ENCODE results near the gene NPVF.

Gene NPVF

GRCh38 chr7:25234336-25234735 lies 6.0 kb upstream of the NPVF start:
- DNase-seq: no peak

DNA sequence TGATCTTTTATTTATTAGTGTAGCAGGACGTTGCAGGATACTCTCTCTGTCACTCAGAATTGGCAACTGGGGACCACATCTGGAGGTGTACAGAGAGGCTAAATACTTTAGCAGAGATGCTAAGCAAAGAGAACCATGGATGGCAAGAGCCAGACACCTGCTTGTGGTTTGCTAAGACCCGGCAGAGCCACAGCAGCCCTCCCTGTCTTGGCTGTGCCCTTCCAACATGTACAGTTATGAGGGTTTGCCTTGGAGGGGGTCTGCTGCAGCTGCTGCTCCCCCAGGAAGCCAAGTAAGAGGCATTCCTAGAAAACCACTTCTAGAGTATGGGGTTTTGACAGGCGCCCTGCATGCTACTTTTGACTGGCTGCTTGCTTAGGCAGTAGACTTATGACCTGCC lies 5.1 kb downstream of the NPVF start:
- no peak for DNase-seq

GRCh38 chr7:25222666-25223065 lies 5.6 kb downstream of the NPVF start:
- DNase-seq: no peak

DNA sequence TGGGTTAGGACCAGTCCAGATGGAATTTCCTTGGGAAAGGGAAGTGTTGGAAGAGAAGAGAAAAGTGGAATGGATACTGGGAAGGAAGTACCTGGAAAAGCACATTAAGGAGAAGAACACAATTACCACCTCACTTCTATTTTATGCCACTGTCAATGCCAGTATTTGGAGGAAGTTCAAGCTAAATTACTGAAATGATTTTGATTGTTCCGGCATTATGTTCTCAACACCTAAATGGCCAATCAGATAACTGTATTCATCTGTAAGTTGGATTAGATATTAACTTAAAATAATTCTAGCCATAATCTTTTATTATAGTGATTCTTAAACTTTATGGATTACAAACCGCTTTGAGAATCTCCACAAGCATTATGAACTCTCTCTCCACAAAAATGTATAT lies 7.3 kb downstream of the NPVF start:
- no peak for DNase-seq

GRCh38 chr7:25218191-25218590 lies 10.1 kb downstream of the NPVF start:
- no peak for DNase-seq

- no peak for DNase-seq
Observed at GRCh38 chr7:25216837-25217236, 11.4 kb downstream of the NPVF start.

- no peak for DNase-seq
Observed at GRCh38 chr7:25215694-25216335, 12.5 kb downstream of the NPVF start.

- DNase-seq: no peak
Observed at GRCh38 chr7:25208525-25209221, 19.6 kb downstream of the NPVF start.

GRCh38 chr7:25207887-25208286 lies 20.4 kb downstream of the NPVF start:
- DNase-seq: no peak

DNA sequence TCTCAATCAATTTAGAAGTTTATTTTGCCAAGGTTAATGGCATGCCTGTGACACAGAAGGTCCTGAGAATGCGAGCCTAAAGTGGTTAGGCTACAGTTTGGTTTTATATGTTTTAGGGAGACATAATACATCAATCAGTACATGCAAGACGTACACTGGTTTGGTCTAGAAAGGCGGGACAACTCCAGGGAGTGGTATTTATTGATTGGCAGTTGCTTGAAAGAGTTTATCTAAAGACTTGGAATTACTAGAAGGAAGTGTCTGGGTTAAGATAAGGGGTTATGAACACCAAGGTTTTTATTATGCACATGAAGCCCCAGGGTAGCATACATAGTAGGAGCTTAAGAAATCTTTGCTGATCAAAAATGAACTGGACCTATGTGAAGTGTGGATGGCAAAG lies 21.5 kb downstream of the NPVF start:
- DNase-seq: no peak

DNA sequence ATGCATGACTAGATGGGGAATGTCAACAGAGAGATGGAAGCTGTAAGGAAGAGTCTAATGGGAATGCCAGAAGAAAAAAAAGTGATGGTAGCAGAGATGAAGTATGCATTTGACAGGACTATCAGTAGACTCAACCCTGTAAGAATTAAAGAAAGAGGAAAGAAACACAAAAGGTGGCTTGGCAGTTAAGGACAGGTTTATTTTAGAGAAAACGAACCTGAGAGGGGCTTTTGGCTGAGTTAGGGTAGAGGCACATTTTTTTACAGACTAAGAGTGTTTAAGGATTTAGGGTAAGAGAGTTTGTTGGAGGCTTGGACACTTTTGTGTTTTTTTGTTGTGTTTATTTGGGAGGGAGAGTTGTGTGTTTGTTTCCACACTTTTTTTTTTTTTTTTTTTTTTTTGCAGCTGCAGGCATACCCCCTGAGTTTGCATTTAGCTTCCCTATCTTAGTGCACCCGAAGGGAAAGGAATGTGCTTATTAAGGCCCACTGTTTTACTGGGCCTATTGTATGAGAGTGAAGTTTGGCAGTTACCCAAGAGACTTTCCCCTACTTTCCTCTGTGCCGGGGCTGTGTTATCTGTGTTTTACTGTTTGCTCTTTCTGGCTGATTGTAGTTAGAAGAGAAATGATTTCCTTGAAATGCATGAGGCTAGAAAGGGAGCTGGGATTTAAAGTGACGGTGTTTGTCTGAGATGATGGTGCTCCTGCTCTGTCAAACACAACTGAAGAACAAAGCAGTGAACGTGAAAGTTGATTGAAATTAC lies 32.0 kb downstream of the NPVF start:
- no peak for DNase-seq

- no peak for DNase-seq
Observed at GRCh38 chr7:25194036-25194435, 34.2 kb downstream of the NPVF start.

DNA sequence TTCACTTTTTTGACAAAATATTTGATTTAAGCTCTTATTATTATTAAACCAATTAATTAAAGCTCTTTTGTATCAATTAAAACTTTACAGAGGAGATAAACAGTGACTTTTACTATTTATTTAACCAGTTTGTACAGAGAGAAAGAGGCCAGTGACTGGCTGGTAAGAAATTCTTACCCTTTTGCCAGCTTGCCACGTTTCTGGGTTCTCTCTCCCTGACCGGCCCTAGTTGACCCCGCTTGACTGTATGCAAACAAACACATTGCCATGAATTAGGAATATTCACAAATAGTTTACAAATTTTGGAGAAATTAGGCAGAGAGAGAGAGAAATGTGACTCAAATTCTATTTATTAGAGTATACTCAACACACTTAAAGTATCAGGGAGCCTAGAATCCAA lies 36.2 kb downstream of the NPVF start:
- DNase-seq: no peak

- DNase-seq: no peak
Observed at GRCh38 chr7:25189197-25189596, 39.1 kb downstream of the NPVF start.

DNA sequence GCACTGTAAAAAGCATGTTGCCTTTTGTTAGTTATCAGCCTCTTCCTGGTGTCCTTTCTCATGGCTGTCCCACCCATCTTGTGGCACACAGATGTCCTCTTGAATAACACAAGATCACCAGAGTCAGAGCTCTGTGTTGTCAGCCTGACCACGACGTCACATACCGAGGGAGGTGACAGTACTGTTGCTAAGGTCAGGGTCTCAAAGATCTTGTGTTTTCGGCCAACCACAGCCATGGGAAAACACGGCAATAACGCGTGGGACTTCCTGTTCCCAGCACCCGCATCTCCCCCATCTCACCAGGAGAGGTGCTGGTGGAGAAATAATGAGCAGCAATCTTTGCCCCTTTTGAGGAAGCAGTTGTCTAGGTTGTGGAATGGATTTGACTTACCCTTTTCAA lies 40.4 kb downstream of the NPVF start:
- no peak for DNase-seq

DNA sequence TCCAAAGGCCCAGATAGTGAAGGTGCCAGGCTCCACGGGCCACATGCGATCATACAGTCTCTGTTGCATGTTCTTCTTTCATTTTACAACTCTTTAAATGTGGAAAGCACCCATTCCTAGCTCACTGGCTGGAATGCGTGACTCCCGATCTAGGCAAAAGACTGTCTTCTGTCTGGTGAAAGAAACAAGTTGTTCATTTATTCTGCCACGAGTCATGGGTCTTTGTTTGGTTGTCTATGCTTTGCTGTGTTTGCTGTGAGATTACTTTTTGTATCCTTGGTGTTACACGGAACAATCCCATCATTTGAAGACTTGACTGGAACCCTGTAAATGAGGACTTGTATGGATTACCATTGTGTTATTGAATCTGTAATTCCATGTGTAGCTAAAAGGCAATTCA lies 41.9 kb downstream of the NPVF start:
- DNase-seq: peak in 3 of 56 donors; percentile 6 to 36 (median 20)

GRCh38 chr7:25181532-25181931 lies 46.8 kb downstream of the NPVF start:
- no peak for DNase-seq

GRCh38 chr7:25180946-25181345 lies 47.3 kb downstream of the NPVF start:
- DNase-seq: no peak

GRCh38 chr7:25180592-25180923 lies 47.7 kb downstream of the NPVF start:
- no peak for DNase-seq

GRCh38 chr7:25179771-25180591 lies 48.3 kb downstream of the NPVF start:
- peak; percentile 33 to 96 (median 83) for DNase-seq

DNA sequence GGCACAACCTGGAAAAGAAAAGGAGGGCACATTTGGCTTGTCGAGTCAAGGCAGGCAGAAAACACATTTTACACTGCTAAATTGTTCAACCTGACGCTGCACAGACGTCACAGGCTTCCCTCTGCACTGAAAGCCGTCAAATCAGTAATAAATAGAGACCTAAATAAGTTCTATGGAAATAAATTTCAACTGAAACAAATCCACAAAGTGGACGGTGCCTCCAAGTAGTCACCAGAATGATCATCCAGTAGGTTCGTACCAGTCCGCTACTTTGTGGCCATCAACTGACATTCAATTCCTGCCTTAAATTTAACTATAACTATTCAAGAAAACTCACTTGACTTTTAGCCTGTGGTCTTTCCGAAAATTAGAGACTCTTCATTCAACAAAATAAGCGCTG lies 49.0 kb downstream of the NPVF start:
- no peak for DNase-seq
